Peyer's patch (tissue), 4 donors: ENCODE data around the gene SSTR5. TPM values are rescaled to one million over a fixed set of nuclear protein-coding genes. Genes with fewer than 3 reads are reported as not detected.

Experiments used
- DNase-seq, 3 donors: peaks; one replicate each; pipeline ENCODE4 v3.0.0-alpha.2; 2017 to 2019
- H3K27ac ChIP-seq, 4 donors: fragments of 200-600 bp; sonication (generic); one replicate each; pipeline ENCODE4 v1.5.1; 2016 to 2019
- H3K27me3 ChIP-seq, 2 donors: fragments of 200-600 bp; sonication (generic); one replicate each; pipeline ENCODE4 v1.5.1; 2019
- H3K36me3 ChIP-seq, 3 donors: fragments of 200-600 bp; sonication (generic); one replicate each; pipeline ENCODE4 v1.5.1; 2016 to 2019
- H3K4me1 ChIP-seq, 4 donors: fragments of 200-600 bp; sonication (generic); one replicate each; pipeline ENCODE4 v1.5.1; 2016 to 2019
- H3K4me3 ChIP-seq, 4 donors: fragments of 200-600 bp; sonication (generic); 1 replicate in 3 of 4; 2 replicates in 1 of 4; pipeline ENCODE4 v1.5.1; 2016 to 2019; ENCODE audit warnings: mild to moderate bottlenecking in 1 of 4
- H3K9me3 ChIP-seq, 4 donors: fragments of 200-600 bp; sonication (generic); one replicate each; pipeline ENCODE4 v1.5.1; 2016 to 2019; ENCODE audit warnings: mild to moderate bottlenecking in 1 of 4
- CTCF ChIP-seq, 6 experiments: fragments of 450-650 bp in 4 of 6; fragments of 200-600 bp in 2 of 6; sonication (generic) in 1 of 6; IDR thresholded peaks; one replicate each; pipeline ENCODE4 v1.5.1; 2017 to 2019; ENCODE audit warnings: antibody characterized with exemption in 6 of 6, mild to moderate bottlenecking in 3 of 6, moderate library complexity in 1 of 6
- POLR2A ChIP-seq, 2 donors: fragments of 450-650 bp; IDR thresholded peaks; one replicate each; pipeline ENCODE4 v1.5.1; 2017; ENCODE audit warnings: antibody characterized with exemption in 2 of 2, mild to moderate bottlenecking in 2 of 2, moderate library complexity in 2 of 2
- total RNA-seq, 4 donors: library from RNA; depleted of rRNA; stranded (reverse); fragments of >200 nt; gene quantifications; one replicate each; pipeline ENCODE4 v1.1.0, GENCODE V29; 2016

SSTR5 gene
- total RNA-seq, 4 donors from 2014 or later = 1.5 to 2.1 TPM; not detected in 2

GRCh38 chr16:1096169-1097082 lies 23.9 kb downstream of the SSTR5 start, which contains the start of gene C1QTNF8:
Gene C1QTNF8 (minus strand): TSS chr16:1096244. CDS start chr16:1094922, 1,322 bp downstream.
- H3K27me3 ChIP-seq = peaks cover 0 to 9% of the 10 kb centered on the region in 2 donors
- H3K27ac ChIP-seq = no peak within 1 kb of the TSS
- DNase-seq = no peak
- peaks cover 0 to 19% (median 0%) of the 10 kb centered on the region in 4 donors for H3K4me1 ChIP-seq
- no peaks in the 10 kb centered on the region for H3K36me3 ChIP-seq
- no peaks in the 10 kb centered on the region for H3K9me3 ChIP-seq
- TF ChIP-seq CTCF (IDR thresholded peaks at IDR 0.05) = no peak
- TF ChIP-seq POLR2A (IDR thresholded peaks at IDR 0.05) = no peak
- no peak within 1 kb of the TSS for H3K4me3 ChIP-seq

- no peak overlapping the region for H3K27ac ChIP-seq
- H3K36me3 ChIP-seq = no peaks in the 10 kb centered on the region
- peaks cover 0 to 19% (median 0%) of the 10 kb centered on the region in 4 donors for H3K4me1 ChIP-seq
- peaks cover 0 to 9% of the 10 kb centered on the region in 2 donors for H3K27me3 ChIP-seq
- DNase-seq = no peak
- no peak for TF ChIP-seq CTCF (IDR thresholded peaks at IDR 0.05)
- no peak for TF ChIP-seq POLR2A (IDR thresholded peaks at IDR 0.05)
- H3K4me3 ChIP-seq = no peak overlapping the region
- H3K9me3 ChIP-seq = no peaks in the 10 kb centered on the region
Observed at GRCh38 chr16:1097156-1097555, 24.6 kb downstream of the SSTR5 start.

- H3K27ac ChIP-seq = no peak overlapping the region
- TF ChIP-seq POLR2A (IDR thresholded peaks at IDR 0.05) (no peak), CTCF (IDR thresholded peaks at IDR 0.05) (no peak)
- DNase-seq = no peak
- H3K4me3 ChIP-seq = no peak overlapping the region
- H3K27me3 ChIP-seq = peaks cover 0 to 9% of the 10 kb centered on the region in 2 donors
- H3K36me3 ChIP-seq = no peaks in the 10 kb centered on the region
- no peaks in the 10 kb centered on the region for H3K9me3 ChIP-seq
- H3K4me1 ChIP-seq = peaks cover 0 to 19% (median under 1%) of the 10 kb centered on the region in 4 donors
Observed at GRCh38 chr16:1097800-1098199, 25.3 kb downstream of the SSTR5 start.

- no peaks in the 10 kb centered on the region for H3K36me3 ChIP-seq
- TF ChIP-seq POLR2A (IDR thresholded peaks at IDR 0.05) (no peak), CTCF (IDR thresholded peaks at IDR 0.05) (no peak)
- H3K4me3 ChIP-seq = no peak overlapping the region
- peaks cover 0 to 14% of the 10 kb centered on the region in 2 donors for H3K27me3 ChIP-seq
- no peak overlapping the region for H3K27ac ChIP-seq
- H3K9me3 ChIP-seq = no peaks in the 10 kb centered on the region
- H3K4me1 ChIP-seq = peaks cover 0 to 24% (median 6%) of the 10 kb centered on the region in 4 donors
- DNase-seq = no peak
Observed at GRCh38 chr16:1098266-1098991, 25.9 kb downstream of the SSTR5 start.

GRCh38 chr16:1099189-1100083 lies 26.9 kb downstream of the SSTR5 start:
- H3K4me3 ChIP-seq = no peak overlapping the region
- H3K27ac ChIP-seq = no peak overlapping the region
- no peak for DNase-seq
- TF ChIP-seq POLR2A (IDR thresholded peaks at IDR 0.05) (no peak), CTCF (IDR thresholded peaks at IDR 0.05) (no peak)
- H3K27me3 ChIP-seq = peaks cover 0 to 18% of the 10 kb centered on the region in 2 donors
- peaks cover 0 to 24% (median 6%) of the 10 kb centered on the region in 4 donors for H3K4me1 ChIP-seq
- H3K36me3 ChIP-seq = no peaks in the 10 kb centered on the region
- no peaks in the 10 kb centered on the region for H3K9me3 ChIP-seq
